UCSD-AML1 (cell line): ENCODE measurements around the gene DTNB.

Source experiments
- DNase-seq: peaks from one replicate; lab custom pipeline; 2025; ENCODE audit not compliant: unreplicated experiment; lab: John Stamatoyannopoulos, UW

DTNB gene

DNA sequence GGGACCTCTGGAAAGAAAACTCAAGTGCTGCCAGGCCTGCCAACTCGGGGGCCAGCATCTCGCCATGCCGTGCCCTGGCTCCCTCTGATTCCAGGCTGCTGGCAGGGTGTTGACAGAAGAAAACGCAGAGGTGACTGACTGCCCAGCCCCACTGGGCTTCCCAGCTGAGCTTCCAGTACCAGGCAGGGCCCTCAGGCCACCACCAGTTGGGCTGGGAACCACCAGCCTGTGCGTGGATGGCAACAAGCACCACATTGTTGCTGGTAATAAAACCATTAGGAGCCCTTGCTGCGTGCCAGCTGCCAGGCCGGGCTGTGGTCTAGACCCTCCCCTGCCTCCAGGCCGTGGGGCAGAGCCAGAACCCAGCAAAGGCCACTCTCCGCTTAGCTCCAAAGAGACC lies 340.8 kb downstream of the DTNB start:
- DNase-seq: no peak

DNA sequence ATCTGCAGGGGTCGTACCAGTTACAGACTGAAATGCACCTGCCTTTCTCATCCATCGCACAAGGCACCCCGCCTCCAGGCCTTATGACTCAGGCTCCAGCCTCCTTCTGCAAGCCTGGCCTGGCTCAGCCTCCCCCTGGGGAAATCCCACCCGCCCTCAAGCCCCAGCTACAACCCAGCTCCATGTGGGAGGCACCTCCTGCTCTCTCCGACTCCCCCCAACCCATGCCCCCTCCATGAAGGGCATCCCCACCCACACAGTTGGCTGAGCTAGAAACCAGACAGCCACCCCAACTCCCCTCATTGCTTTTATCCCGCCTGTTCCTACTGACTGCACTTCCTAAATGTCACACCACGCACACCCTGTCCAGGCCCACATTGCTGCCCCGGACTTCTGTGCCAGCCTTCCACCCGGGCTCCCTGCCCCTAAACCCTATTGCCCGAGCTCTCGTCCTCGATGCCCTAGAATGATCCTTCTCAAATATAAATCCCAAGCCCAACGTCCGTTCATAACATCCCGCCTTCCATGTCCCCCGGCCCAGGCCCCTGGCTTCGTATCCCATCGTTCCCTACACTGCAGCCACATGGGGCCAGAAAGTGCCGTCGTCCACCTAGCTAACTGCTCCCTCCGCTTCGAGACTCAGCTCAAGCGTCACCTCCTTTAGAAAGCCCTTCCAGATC lies 341.6 kb downstream of the DTNB start:
- no peak for DNase-seq

DNA sequence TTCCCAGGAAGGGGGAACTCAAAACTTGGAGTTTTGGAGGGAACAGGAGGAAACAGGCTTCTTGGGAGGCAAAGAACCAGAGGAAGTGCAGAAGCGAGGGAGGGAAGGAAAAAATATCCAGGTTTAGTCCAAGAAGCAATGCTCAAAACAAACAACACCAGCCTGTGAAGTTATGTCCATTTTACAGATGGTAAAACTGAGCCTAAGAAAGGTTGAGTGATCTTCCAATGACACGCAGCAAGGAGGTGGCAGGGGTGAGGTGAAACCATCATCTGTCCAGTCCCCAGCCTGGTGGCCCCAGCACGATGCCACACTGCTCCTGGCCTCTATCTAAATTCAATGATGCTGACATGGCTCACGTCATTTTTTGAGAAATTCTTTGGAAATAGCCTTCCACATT lies 342.4 kb downstream of the DTNB start:
- DNase-seq: no peak

DNA sequence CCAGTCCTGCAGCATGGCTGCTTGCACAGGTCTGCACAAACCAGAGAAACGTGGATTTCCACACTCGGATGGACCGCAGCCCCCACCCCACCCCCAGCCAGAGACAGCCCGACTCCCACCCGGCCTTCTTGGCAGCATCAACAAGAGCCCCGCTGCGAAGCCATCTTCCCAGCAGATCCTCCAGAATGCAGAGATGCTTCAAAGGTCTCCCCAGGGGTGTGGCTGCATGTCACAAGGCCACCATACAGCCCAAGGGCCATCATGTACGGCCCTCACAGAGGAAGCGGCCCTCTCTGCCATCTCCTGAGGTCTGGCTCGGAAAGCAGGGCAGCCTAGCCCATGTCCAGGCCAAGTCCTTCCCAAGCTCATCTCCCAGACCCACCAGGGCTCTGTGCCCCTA lies 343.1 kb downstream of the DTNB start:
- no peak for DNase-seq

DNA sequence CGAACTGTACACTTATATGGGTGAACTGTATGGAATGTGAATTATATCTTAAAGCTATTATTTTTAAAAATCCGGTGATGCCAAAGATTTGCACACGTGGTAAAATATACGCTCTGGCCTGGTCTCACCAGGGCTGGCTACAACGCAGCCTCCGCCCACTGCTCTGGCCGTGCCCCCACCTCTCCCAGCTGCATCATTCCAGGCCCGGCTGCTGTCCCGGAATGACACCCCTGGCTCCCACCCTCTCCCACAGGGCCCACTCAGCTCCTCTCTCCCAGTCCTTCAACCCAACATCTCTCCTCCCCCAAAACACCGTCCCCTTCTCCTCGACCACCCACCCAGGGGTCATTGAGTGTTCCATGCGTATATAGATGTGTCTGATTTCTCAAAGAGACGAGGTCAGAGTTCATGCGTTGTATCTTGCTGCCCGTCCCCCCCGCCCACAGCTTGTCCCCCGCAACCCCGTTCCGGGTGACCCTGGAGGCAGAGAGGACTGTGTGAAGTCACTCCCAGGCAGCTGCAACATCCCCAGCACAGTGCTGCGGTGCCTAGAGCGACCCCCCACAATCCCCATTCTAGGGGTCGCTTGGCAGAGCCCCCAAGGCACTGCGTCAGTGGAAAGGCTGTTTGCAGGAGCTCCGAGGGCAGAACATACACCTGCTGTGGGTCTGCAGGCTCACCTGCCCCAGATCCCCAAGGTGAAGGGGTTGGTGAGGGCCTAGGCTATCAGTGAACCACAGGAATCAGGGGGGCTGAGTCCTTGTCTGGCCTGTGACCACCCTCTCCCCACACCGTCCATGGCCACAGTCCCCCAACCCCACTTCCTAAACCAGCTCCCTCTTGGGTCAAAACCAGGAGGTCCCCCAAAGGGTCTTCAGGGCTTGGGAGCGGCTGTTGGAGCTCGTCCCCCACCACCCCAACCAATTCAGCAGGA lies 345.0 kb downstream of the DTNB start:
- DNase-seq: no peak
